HL-60 (cell line): ENCODE data around the gene DNAJC1.

ENCODE experiments used
- CTCF ChIP-seq: IDR thresholded peaks from one replicate; pipeline ENCODE4 v1.5.1; 2011; ENCODE audit warnings: low read length, control low read depth, inconsistent platforms; ENCODE audit not compliant: insufficient read depth
- GABPA ChIP-seq: IDR thresholded peaks from 2 replicates; pipeline ENCODE4 v1.6.1; 2012; ENCODE audit warnings: low read depth
- POLR2AphosphoS5 ChIP-seq: IDR thresholded peaks from 2 replicates; pipeline ENCODE4 v1.6.1; 2012; ENCODE audit warnings: low read depth
- TF ChIP-seq, protein P1 (sequence below): IDR thresholded peaks from 2 replicates; pipeline ENCODE4 v1.6.1; 2012; ENCODE audit warnings: low read depth; ENCODE audit not compliant: insufficient replicate concordance

DNA sequence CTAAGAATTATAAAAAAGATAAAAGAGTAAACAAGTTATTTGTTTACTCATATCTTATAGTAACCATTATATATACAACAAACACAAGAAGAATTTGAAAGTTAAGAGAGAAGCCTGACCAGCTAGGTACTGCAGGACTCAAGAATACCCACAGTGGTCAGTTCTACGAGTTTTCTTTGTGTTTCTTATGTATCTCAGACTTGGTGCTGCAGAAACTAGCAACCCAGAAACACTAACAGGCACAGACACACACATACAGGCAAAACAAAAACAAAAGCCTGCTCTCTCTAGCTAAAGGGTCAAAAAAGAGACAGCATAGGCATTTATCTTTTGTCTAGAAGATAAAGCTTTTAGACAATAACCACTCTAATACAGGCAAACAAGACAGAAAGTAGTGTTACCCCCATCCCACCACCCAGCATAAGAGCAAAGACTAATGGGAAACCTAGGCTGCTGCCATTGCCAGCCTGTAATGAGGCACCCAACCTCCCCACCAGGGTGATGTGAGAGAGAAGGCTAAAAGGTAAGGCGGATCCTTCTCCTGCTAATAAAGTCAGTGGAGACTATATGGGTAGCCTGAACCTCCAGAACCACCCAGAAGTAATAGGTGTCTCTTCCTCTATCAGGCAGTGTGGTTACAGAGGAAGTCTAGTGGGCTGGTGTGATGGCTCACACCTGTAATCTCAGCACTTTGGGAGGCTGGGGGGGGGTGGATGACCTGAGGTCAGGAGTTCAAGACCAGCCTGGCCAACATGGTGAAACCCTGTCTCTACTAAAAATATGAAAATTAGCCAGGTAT is 113.9 kb downstream of the DNAJC1 start:
- TF ChIP-seq CTCF (no peak), POLR2AphosphoS5 (no peak), GABPA (no peak)
- TF ChIP-seq, protein P1, sequence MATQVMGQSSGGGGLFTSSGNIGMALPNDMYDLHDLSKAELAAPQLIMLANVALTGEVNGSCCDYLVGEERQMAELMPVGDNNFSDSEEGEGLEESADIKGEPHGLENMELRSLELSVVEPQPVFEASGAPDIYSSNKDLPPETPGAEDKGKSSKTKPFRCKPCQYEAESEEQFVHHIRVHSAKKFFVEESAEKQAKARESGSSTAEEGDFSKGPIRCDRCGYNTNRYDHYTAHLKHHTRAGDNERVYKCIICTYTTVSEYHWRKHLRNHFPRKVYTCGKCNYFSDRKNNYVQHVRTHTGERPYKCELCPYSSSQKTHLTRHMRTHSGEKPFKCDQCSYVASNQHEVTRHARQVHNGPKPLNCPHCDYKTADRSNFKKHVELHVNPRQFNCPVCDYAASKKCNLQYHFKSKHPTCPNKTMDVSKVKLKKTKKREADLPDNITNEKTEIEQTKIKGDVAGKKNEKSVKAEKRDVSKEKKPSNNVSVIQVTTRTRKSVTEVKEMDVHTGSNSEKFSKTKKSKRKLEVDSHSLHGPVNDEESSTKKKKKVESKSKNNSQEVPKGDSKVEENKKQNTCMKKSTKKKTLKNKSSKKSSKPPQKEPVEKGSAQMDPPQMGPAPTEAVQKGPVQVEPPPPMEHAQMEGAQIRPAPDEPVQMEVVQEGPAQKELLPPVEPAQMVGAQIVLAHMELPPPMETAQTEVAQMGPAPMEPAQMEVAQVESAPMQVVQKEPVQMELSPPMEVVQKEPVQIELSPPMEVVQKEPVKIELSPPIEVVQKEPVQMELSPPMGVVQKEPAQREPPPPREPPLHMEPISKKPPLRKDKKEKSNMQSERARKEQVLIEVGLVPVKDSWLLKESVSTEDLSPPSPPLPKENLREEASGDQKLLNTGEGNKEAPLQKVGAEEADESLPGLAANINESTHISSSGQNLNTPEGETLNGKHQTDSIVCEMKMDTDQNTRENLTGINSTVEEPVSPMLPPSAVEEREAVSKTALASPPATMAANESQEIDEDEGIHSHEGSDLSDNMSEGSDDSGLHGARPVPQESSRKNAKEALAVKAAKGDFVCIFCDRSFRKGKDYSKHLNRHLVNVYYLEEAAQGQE: no peak
